Germinal center (tissue), 1 donor: Measurements from ENCODE around the gene TRHDE.
A peak's percentile ranks its signal among the peaks of the same experiment; 100 is the strongest.

Source experiments
- DNase-seq: peaks from one replicate; pipeline ENCODE4 v3.0.0; 2012; ENCODE audit warnings: mixed read lengths, low spot score

Gene TRHDE

DNA sequence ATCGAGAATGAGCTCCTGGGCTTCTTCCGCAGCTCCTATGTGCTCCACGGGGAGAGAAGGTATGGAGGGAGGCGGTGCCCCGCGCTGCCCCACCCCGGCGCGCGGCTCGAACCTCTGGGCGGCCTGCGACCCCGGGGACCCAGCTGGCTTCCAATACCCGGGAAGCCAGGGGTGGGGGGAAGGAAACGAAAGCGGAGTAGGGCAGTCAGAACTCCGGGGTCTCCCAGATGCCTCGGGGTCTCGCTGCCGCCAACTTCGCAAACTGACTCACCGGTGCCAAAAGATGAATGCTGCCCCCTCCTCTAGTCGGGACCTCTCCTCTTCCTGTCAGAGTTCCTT lies 1.3 kb downstream of the TRHDE start:
- peak; percentile 5 for DNase-seq

DNA sequence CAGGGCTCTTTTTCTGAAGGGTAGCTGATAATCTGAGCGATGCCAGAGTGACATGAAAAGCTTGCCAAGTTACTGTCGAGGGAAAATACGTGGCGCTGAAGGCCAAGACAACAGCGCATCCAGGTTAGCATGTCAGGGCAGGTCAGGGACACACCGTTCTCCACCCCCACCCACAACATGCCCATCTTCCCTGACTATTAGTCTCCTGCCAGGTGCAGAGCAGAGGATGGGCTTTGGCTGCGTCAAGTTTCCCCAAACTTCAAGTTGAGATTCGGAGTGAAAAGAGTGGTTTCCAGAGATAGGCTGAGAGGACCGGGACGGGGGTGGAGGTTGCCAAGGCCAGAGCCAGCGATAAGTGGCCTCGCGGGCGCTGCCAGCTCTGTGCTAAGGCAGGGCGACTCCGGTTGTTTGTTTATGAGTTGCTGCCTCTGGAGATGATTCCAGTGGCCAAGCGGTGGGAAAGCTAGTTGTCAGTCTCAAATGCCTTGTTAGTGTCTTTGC lies 1.7 kb downstream of the TRHDE start:
- DNase-seq: no peak

DNA sequence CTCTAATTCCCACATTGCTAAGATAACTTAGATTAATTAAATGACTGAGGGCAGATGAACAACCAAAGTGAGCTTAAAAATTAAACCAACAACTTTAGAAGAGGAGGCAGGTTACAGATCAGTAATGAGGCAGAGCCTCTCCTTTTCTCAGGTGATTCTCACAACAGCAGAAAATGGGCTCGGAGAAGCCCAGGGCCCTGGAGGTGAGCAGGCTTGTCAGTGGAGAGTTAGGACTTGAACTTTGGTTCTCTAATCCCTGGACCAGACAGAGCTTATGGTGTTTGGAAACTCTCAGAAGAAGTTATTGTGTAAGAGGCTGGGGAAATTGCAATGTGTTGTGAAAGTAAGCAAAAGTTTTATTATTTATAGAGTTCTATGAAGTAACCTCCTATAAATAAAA lies 2.8 kb downstream of the TRHDE start:
- DNase-seq: no peak

DNA sequence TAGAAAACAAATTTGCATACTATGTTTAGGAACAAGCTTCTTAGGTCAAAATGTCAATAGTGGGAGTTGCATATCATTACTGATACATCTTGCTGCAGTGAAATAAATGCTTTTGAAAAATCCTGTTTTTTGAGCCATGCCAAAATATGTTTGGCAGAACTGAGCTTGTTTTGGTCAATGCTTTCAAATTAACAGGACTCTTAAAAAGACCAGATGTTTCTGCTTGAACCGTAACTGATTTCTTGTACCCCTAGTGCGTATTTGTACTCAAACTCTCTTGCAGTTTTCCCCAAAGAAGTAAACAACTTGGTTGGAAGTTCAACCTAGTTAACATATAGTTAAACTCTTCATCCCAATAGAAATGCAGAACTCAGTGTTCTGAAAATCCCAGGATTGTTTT lies 3.4 kb downstream of the TRHDE start:
- no peak for DNase-seq

DNA sequence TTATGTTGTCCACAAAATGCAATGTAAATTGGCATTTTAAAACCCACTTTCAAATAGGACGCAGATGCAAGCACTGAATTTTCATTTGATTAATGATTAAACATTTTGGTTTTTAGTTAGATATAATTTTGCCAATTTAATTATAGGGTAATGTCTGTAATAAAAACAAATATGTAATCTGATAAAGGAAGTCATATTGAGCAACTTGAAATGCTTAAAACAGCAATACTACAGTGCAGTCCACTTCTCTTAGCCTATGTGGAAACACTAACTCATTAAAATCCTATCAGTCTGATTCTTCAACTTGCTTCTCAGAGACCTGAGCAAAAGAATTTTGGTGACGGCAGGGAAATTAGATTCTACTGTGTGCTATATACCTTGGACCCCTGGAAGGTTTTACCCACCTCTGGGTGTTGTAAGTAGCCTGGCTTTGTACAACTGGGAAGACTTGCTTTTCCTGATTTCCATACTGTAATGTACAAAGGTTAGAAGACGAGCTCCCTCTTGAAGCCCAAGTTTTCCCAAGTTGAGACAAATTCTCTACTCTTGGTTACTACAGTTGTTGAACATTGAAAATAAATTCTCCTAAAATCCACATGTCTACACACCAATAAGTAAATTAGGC lies 4.1 kb downstream of the TRHDE start:
- DNase-seq: no peak

DNA sequence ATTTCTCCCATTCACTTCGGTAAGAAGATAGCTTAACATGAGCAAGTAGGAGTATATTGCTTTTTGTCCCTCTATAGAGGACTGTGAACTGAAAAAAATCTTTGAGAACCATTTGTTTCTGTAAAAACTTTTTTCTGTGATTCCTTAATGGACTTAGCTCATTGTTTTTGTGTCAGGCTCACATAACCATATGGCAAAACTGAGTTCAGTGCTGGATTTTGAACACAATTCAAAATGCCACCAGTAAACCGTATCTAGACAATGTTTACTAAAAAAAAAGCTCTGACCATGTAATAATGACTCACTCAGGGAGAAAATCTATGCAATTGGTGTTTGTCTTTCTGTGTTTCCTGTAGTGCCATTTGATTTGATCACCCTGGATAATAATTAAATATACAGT lies 5.2 kb downstream of the TRHDE start:
- no peak for DNase-seq

DNA sequence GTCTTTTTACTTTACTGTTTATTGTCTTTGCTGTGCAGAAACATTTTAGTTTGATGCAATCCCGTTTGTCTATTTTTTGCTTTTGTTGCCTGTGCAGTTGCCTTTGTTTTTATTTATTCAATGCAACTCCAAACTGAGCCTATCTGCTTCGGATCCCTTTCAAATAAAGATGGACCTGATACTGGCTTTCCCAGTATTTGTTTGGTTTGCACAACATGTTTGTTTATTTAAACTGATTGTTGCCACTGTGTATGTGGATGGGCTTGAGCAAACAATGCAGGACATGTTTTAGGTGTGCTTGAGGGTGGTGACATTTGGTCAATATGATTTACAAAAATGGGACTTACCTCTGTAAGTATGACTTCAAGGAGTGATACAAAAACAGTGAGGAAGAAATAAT lies 6.7 kb downstream of the TRHDE start:
- DNase-seq: no peak

DNA sequence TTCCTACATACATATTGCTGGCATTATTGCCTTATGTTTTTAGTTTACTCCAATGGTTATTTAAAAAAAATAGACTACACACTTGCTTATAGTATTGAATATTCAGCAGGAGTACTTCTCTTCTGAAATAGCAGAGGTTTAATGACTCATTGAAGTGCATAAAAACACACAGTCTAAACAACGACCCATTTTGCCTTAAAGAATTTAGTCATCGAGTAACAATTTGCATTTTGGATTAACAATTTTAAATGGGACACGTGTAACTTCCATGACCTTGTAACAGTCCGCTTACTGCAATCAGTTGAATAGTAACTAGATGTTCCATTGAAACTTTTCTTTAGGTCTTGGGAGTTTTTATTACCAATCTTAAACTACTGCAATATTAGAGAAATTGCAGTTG lies 9.0 kb downstream of the TRHDE start:
- no peak for DNase-seq

DNA sequence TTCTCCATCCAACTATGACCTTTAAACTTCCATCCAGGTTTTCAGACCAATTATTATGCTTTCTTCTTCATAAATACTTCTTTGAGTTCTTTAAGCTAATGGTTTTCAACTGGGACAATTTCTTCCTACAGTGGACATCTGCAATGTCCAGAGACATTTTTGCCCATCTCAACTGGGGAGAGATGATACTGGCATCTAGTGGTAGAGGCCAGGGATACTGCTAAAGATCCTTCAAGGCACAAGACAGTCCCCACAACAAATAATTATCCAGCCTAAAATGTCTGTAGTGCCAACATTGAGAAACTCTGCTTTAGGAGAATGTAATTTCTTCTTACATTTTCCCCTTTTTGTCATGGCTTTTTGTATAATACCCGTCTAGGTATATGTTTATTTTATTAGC lies 10.6 kb downstream of the TRHDE start:
- DNase-seq: no peak

DNA sequence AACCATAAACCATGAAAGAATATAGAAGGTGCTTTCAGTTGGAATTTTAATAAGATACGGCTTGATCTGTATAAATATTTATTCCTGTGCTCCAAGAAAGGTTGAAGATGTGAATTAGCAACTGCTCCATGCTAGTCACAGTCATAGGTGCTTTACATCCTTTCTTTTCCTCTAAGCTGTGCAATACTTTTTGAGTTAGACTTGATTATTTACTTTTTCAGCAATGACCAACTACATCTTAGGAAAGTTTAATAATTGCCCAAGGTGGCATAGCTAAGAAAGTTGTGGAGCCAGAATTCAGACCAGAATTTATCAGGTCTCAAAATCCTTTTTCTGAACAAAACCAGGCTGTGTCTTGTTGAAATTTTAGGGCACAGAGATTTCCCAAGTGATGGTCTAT lies 13.7 kb downstream of the TRHDE start:
- DNase-seq: no peak

DNA sequence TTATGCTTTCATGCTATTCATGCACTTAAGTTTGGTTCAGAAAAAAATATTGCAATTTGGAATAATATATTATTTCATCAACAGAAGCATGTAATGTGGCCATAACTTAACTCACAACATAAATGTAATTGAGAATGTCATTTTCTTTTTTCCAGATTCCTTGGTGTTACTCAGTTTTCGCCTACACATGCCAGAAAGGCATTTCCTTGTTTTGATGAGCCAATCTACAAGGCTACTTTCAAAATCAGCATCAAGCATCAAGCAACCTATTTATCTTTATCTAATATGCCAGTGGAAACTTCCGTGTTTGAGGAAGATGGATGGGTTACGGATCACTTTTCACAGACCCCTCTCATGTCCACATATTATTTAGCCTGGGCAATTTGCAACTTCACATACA lies 14.4 kb downstream of the TRHDE start:
- DNase-seq: no peak

DNA sequence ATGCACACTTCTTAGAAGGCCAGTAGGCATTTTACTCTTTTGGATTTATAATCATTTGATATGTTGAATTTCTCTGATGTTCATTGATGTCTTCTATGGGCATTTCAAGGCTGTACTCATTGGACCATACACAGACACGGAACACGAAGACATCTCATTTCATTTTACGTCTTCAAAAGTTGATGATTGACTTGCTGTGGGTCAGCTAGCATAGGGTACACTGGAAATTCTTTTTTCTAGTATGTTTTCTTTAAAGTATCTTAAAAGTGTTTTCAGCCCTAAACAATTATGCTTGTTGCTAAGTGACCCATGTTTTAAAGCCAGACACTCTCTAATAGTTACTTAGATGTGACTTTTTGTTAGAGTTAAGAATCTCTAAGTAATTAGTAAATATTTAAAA lies 16.3 kb downstream of the TRHDE start:
- no peak for DNase-seq

DNA sequence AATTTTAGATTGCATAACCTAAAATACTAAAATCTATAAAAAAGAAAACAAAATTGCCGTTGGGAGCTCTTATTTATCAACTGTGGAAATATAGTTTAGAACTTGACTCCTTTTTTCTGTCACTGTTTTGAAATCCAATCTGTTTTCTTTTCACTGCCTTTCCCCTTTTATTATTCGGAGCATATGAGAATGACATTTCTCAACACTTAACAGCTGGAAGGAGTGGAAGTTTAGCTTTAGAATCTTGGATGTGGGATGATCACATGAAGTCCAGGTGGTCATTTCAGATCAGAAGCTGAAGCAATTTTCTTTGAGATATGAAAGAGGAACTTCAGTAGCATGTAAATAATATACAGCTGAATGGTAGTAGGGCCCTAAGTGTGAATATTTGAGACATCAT lies 16.7 kb downstream of the TRHDE start:
- no peak for DNase-seq

DNA sequence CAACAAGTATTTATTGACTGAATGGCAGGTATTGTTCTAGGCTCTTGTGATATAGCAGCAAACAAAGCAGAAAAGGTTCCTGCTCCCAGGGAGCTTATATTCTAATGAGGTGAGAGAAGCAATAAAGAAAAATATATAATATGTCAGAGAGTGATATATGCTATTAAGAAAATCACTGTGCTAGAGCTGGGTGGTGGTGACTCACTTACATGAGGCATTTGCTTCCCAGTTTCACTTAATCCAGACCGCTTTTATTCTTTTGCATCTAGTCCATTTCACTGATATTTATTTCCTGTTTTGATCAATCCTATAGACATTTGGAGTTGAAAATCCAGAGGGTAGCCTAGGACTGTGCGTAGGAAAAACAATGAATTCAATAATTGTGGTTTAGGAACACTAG lies 17.5 kb downstream of the TRHDE start:
- no peak for DNase-seq

DNA sequence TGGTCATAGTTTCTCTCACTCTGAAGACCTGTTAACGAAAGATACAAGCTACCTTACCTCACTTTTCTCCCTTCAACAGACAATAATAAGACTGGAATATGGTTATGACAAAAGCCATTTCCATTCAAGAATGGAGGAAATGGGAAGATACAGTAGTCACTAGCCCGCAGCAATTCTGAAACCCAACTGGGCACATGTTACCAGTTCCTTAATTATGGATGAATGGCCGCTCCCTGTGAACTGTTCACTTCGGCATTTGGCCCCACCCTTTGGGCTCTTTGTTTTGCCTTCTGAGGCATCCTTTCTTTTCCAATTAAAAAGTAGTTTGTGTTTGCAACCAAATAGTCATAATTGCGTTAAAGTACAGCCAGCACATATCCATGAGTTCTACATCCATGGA lies 19.0 kb downstream of the TRHDE start:
- no peak for DNase-seq

DNA sequence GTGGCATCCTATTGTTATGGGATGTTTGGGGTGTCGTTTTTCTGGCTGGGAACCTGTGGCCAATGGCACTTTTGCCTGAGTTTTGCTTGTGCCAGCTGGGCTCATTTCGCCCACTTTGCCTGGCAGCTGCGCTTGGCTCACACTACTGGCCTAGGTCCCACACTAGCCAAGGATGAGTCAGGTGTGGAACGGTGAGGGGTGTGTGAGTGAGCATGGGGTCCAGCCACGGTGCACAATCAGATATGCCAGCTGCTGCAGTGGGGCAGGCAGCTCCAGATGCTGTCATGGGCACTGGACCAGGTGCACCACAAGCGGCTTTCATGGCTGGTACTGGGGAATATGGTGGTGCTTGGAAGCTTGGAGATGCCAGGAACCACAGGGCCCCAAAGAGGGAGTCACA lies 21.5 kb downstream of the TRHDE start:
- DNase-seq: no peak

DNA sequence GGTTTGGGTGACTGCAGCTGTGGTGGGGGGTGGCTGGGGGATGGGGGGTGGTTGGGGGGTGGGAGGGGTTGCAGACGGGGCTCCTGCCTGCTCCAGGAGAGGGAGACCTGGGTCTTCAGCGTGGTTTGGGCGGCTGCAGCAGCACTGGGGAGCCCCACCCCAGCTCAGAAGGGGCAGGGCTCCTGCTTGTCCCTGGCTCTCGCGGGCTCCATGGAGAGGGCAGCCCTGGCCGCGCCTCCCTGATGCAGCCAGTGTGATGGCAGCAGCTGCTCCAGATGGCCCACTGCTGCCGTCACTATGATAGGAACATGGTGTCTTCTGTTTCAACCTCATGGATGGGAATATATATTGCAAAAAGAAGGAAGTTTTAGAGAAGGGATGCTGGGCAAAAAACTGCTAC lies 22.9 kb downstream of the TRHDE start:
- no peak for DNase-seq

DNA sequence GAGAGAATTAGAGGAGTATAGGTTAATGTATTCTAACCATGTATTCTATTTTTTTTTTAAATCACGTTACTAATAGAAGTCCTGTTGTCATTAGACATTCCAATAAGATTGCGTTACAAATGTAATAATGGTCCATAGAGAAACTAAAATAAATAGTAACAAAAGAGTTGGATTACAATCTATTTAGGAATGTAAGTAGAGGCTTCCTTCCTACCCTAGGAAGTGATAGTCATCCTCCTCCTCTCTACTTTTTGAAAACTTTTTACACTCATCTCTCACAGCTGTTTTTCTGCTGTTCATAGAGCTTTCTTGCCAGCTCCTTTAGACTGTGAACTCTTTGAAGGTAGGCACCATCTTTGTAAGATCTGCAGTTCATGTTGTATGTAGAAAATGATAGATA lies 23.6 kb downstream of the TRHDE start:
- no peak for DNase-seq

DNA sequence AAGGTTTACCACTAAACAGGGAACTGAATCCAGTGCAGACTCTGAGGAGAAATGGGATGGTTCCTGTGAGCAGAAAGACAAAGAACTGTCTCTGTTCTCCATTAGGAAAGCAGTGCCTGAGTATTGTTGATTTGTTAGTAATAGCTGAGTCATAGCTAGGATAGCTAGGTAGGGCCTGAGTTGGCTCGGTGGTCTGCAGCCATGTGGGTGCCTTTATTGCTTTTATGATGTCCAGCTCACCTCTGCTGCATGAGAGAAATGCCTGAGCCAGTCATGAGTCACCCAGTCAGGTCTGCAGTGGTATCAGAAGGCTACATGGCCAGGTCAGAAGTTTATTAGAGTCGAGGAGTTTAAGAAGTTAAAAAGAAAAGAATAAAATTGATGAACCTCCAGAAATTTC lies 24.2 kb downstream of the TRHDE start:
- DNase-seq: no peak

DNA sequence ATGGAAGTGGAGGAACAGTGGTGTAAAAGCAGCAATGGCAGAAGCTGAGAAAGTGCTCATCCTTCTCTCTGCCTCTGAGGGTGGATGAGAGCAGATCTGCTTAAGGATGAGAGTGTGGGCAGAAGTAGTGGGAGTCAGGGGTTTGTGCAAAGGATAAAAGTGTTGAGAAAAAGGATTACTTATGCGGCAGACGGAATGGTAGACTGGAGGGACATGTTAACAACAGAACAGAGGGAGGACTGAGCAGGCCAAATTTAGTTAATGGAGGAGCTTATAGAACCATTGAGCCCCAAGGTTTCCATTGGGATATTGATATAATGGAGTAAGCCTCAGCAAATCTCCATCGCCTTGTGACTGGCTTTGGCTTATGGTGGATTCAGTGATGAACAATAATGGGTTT lies 25.5 kb downstream of the TRHDE start:
- no peak for DNase-seq

DNA sequence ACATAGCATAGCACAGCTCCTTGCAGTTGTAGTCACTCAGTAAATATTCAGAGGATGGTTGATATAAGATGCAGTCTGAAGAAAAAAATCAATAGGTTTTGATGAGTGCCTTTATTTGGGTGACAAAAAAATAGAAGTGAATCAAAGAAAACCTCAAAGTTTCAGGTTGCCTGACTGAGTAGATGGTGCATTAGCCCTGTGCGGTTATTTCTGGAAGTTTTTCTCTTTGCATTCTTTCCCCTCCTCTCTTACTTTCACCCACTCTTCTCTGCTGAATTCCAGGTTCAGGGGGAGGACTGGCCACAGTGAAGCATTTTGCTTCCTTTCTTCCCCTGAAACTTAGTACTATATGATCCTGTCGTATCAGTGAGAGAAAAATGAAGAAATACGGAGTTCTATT lies 28.6 kb downstream of the TRHDE start:
- no peak for DNase-seq

DNA sequence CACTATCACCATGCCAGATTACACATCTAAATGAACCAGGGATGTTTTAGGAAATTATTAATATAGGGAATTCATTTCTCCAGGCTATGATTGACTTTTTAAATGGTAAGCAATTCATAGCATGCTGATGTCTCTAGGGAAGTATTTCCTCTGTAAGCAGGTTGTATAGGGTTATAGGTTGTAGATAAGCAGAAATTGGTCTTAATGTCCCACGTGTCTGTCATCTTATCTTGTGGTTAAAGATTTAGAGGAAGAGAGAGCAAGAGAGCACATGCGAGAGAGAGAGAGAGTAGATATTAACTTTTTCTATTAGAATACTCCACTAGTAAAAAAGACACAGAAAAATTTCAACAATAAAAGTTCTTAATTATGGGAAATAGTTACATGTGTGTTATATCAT lies 32.6 kb downstream of the TRHDE start:
- no peak for DNase-seq

DNA sequence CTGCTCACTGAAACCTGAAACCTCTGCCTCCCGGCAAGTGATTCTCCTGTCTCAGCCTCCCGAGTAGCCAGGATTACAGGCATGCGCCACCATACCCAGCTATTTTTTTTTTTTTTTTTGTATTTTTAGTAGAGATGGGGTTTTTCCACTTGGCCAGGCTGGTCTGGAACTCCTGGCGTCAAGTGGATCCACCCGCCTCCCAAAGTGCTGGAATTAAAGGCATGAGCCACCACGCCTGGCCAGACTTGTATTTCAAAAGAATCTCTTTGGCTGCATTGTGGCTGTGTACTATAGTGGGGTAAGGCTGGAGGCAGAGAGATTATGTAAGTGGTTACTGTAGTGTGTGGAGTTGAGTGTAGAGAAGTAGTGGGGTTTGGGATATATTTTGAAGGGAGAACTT lies 35.1 kb downstream of the TRHDE start:
- no peak for DNase-seq

DNA sequence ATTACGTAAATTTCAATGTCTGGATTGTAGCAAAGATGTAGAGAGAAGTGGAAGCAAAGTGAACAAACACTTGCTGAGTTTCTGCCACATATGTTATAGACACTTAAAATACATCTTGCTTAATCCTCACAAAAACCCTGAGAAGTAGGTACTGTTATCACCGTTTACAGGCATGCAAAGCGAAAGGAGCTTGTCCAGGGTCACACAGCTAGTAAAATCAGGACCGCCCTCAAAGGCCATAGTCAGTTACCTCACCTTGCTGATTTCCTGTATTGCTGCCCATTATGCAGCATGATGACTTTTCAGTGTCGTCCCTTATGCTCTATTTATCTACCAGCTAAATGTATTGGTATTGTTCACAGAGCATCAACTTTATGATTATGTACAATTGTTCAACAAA lies 39.8 kb downstream of the TRHDE start:
- no peak for DNase-seq

DNA sequence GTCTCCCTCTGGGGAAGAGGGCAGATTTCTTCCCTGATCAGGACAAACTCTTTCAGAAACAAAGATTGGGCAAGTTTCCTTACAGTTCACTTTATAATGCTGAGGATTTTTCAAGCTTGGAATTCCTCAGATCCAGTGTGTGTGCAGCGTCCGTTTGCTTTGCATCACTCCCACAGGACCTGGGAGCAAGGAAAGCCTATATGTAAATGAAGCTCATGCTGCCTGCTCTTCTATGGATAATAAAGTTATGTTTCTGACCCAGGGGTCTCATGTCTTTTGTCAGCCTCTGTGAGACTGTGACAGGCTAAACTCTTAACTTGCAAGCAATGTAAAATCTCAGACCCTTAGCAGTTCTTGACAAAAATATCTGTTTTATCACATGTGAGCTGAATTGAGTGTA lies 41.6 kb downstream of the TRHDE start:
- no peak for DNase-seq
